GM12878 (cell line): ENCODE measurements around the gene SETBP1. TPM values are rescaled to one million over a fixed set of nuclear protein-coding genes. Genes with fewer than 3 reads are reported as not detected.

Experiments used
- BACH1 ChIP-seq: fragments of 450-650 bp; IDR thresholded peaks from 2 replicates; pipeline ENCODE4 v1.6.1; 2017; ENCODE audit warnings: mild to moderate bottlenecking, borderline replicate concordance
- MXI1 ChIP-seq: fragments of 150-350 bp; IDR thresholded peaks from 2 replicates; pipeline ENCODE4 v1.6.1; 2011; ENCODE audit warnings: low read depth, mild to moderate bottlenecking, inconsistent platforms, low read length, improper control_type of control experiment
- RB1 ChIP-seq: fragments of 450-650 bp; formaldehyde crosslinking; IDR thresholded peaks from 2 replicates; pipeline ENCODE4 v1.6.1; 2017; ENCODE audit warnings: mild to moderate bottlenecking, borderline replicate concordance
- RCOR1 ChIP-seq: conservative IDR thresholded peaks from 2 replicates; pipeline ENCODE4 v1.6.1; 2012; ENCODE audit warnings: low read depth, low read length, improper control_type of control experiment
- ZNF24 ChIP-seq: fragments of 450-650 bp; IDR thresholded peaks from 2 replicates; pipeline ENCODE4 v1.6.1; 2017; ENCODE audit warnings: antibody characterized with exemption, mild to moderate bottlenecking
- polyA plus RNA-seq, 11 experiments: library from polyadenylated mRNA; depleted of rRNA in 4 of 11; unstranded in 6 of 11; stranded (reverse) in 5 of 11; fragments of >200 nt; fragmentation: Nextera tagmentation in 4 of 11; fragmentation: Illumina TruSeq in 1 of 11; extraction: Ambion mirVana in 4 of 11; extraction: Trizol in 1 of 11; gene quantifications; 1 replicate in 1 of 11; 2 replicates in 10 of 11; pipeline versions ENCODE4 v1.2.1 to v1.2.3, GENCODE V29; 2011 to 2016; ENCODE audit warnings: inconsistent platforms in 2 of 11, missing spikeins in 2 of 11, low read depth in 1 of 11
- total RNA-seq, 4 experiments: library from RNA; depleted of rRNA in 3 of 4; stranded (reverse); fragments of >200 nt in 3 of 4; fragmentation: Illumina TruSeq in 1 of 4; extraction: Trizol in 1 of 4; gene quantifications; 2 replicates each; pipeline versions ENCODE4 v1.2.1 to v1.2.3, GENCODE V29; 2013 to 2021
- TF ChIP-seq, protein P1 (sequence below): IDR thresholded peaks from 2 replicates; pipeline ENCODE4 v1.6.1; 2012; ENCODE audit warnings: low read depth, low read length, improper control_type of control experiment
- TF ChIP-seq, protein P2 (sequence below): fragments of 450-650 bp; IDR thresholded peaks from 2 replicates; pipeline ENCODE4 v1.6.1; 2016; ENCODE audit warnings: mild to moderate bottlenecking, moderate library complexity, borderline replicate concordance

SETBP1 gene
- total and polyA plus RNA-seq, 10 of the 15 experiments (the other 5 are each of a cell fraction or from before 2014, with no cell fraction given): 0.99 to 29.7 (median 8.3) TPM

GRCh38 chr18:45049578-45050319 is 369.1 kb downstream of the SETBP1 start (continued):
- TF ChIP-seq, protein P1, sequence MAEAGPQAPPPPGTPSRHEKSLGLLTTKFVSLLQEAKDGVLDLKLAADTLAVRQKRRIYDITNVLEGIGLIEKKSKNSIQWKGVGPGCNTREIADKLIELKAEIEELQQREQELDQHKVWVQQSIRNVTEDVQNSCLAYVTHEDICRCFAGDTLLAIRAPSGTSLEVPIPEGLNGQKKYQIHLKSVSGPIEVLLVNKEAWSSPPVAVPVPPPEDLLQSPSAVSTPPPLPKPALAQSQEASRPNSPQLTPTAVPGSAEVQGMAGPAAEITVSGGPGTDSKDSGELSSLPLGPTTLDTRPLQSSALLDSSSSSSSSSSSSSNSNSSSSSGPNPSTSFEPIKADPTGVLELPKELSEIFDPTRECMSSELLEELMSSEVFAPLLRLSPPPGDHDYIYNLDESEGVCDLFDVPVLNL: no peak
- TF ChIP-seq RB1 (no peak), RCOR1 (no peak), MXI1 (no peak), BACH1 (no peak), ZNF24 (no peak)
- TF ChIP-seq, protein P2, sequence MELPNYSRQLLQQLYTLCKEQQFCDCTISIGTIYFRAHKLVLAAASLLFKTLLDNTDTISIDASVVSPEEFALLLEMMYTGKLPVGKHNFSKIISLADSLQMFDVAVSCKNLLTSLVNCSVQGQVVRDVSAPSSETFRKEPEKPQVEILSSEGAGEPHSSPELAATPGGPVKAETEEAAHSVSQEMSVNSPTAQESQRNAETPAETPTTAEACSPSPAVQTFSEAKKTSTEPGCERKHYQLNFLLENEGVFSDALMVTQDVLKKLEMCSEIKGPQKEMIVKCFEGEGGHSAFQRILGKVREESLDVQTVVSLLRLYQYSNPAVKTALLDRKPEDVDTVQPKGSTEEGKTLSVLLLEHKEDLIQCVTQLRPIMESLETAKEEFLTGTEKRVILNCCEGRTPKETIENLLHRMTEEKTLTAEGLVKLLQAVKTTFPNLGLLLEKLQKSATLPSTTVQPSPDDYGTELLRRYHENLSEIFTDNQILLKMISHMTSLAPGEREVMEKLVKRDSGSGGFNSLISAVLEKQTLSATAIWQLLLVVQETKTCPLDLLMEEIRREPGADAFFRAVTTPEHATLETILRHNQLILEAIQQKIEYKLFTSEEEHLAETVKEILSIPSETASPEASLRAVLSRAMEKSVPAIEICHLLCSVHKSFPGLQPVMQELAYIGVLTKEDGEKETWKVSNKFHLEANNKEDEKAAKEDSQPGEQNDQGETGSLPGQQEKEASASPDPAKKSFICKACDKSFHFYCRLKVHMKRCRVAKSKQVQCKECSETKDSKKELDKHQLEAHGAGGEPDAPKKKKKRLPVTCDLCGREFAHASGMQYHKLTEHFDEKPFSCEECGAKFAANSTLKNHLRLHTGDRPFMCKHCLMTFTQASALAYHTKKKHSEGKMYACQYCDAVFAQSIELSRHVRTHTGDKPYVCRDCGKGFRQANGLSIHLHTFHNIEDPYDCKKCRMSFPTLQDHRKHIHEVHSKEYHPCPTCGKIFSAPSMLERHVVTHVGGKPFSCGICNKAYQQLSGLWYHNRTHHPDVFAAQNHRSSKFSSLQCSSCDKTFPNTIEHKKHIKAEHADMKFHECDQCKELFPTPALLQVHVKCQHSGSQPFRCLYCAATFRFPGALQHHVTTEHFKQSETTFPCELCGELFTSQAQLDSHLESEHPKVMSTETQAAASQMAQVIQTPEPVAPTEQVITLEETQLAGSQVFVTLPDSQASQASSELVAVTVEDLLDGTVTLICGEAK: no peak
